NT2/D1 (cell line): ENCODE data around the gene C5orf24.

Source experiments
- SUZ12 ChIP-seq: IDR thresholded peaks from 2 replicates; pipeline ENCODE4 v1.6.1; 2011; ENCODE audit not compliant: insufficient read length, insufficient read depth; ENCODE audit errors: extremely low read depth
- YY1 ChIP-seq: IDR thresholded peaks from 2 replicates; pipeline ENCODE4 v1.6.1; 2011; ENCODE audit not compliant: insufficient read length, insufficient read depth
- ZNF274 ChIP-seq: IDR thresholded peaks from 2 replicates; pipeline ENCODE4 v1.6.1; 2011; ENCODE audit warnings: mild to moderate bottlenecking, low read depth, low read length

DNA sequence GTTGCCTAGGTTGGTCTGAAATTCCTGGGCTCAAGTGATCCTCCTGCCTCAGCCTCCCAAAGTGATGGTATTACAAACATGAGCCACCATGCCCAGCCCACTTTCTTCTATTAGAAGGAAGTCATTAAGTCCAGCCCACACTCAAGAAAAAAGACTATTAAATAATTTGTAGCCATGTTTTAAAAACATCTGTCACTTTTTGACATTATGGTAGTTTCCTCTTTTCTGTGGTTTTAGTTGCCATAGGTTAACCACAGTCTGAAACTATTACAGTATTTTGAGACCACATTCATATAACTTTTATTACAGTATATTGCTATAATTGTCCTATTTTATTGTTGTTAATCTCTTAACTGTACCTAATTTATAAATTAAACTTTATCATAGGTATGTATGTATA is 31.9 kb upstream of the C5orf24 start:
- no peak for TF ChIP-seq ZNF274
- no peak for TF ChIP-seq SUZ12
- no peak for TF ChIP-seq YY1
